Smooth muscle cell (in vitro differentiated cells): Measurements from ENCODE around the gene NARS2. TPM values are rescaled to one million over a fixed set of nuclear protein-coding genes. Genes with fewer than 3 reads are reported as not detected.
"Not testable (repeated sequence)": the region's sequence is repeated elsewhere in the genome, so short reads cannot be mapped to it uniquely, and the experiment has no call there.

Experiments used
- DNase-seq: peaks from one replicate; lab custom pipeline; 2025; ENCODE audit not compliant: unreplicated experiment; lab: John Stamatoyannopoulos, UW
- H2AFZ ChIP-seq: fragments of 200-600 bp; sonication (generic); 2 replicates; pipeline ENCODE4 v1.6.0; 2016; ENCODE audit warnings: antibody characterized with exemption, low read depth, mild to moderate bottlenecking
- H3F3A ChIP-seq: fragments of 200-600 bp; sonication (generic); 2 replicates; pipeline ENCODE4 v1.6.0; 2017; ENCODE audit warnings: antibody characterized with exemption, low read depth
- H3K27ac ChIP-seq: fragments of 200-600 bp; sonication (generic); 2 replicates; pipeline ENCODE4 v1.5.1; 2016; ENCODE audit warnings: low read depth, mild to moderate bottlenecking
- H3K27me3 ChIP-seq: fragments of 200-600 bp; sonication (generic); 2 replicates; pipeline ENCODE4 v1.6.1; 2016; ENCODE audit warnings: low read depth, mild to moderate bottlenecking
- H3K36me3 ChIP-seq: fragments of 200-600 bp; sonication (generic); 2 replicates; pipeline ENCODE4 v1.5.1; 2016; ENCODE audit warnings: low read depth
- H3K4me1 ChIP-seq: fragments of 200-600 bp; sonication (generic); 2 replicates; pipeline ENCODE4 v1.5.1; 2016; ENCODE audit warnings: low read depth
- H3K4me2 ChIP-seq: fragments of 200-600 bp; sonication (generic); 2 replicates; pipeline ENCODE4 v1.6.0; 2016; ENCODE audit warnings: mild to moderate bottlenecking
- H3K4me3 ChIP-seq: fragments of 200-600 bp; sonication (generic); 2 replicates; pipeline ENCODE4 v1.5.1; 2016; ENCODE audit warnings: mild to moderate bottlenecking
- H3K79me2 ChIP-seq: fragments of 200-600 bp; sonication (generic); 2 replicates; pipeline ENCODE4 v1.6.0; 2016; ENCODE audit warnings: low read depth, mild to moderate bottlenecking
- H3K9ac ChIP-seq: fragments of 200-600 bp; sonication (generic); 2 replicates; pipeline ENCODE4 v1.6.0; 2016; ENCODE audit warnings: low read depth
- H3K9me3 ChIP-seq: fragments of 200-600 bp; sonication (generic); replicated peaks from 2 replicates; pipeline ENCODE4 v1.5.1; 2016; ENCODE audit warnings: low read depth
- H4K20me1 ChIP-seq: fragments of 200-600 bp; sonication (generic); 2 replicates; pipeline ENCODE4 v1.6.0; 2016; ENCODE audit warnings: low read depth
- CTCF ChIP-seq: fragments of 200-600 bp; sonication (generic); IDR thresholded peaks from 2 replicates; pipeline ENCODE4 v1.5.1; 2017; ENCODE audit warnings: borderline replicate concordance, mild to moderate bottlenecking, antibody characterized with exemption; ENCODE audit not compliant: insufficient read depth, poor library complexity, severe bottlenecking
- WGBS: methylation state at CpG from one replicate; pipeline ENCODE4 v1.1.7; 2016; ENCODE audit warnings: low lambda C conversion rate; 5-methylcytosine and 5-hydroxymethylcytosine counted together
- polyA plus RNA-seq: library from polyadenylated mRNA; unstranded; fragments of >200 nt; fragmentation: Nextera tagmentation; extraction: Ambion mirVana; gene quantifications from 2 replicates; pipeline ENCODE4 v1.2.1, GENCODE V29; 2016
- total RNA-seq: library from RNA; depleted of rRNA; stranded (reverse); fragments of >200 nt; gene quantifications from 2 replicates; pipeline ENCODE4 v1.2.3, GENCODE V29; 2014

Gene NARS2
- total and polyA plus RNA-seq, 2 experiments from 2014 or later = 12.2 to 17.4 TPM

- H3F3A ChIP-seq = no peaks in the 10 kb centered on the region
- no peak overlapping the region for H3K4me3 ChIP-seq
- WGBS = 76% methylated on average over 4 of the region's 4 CpGs
- TF ChIP-seq CTCF = no peak
- H3K79me2 ChIP-seq = peaks cover 4% of the 10 kb centered on the region
- no peaks in the 10 kb centered on the region for H3K27me3 ChIP-seq
- H3K36me3 ChIP-seq = no peaks in the 10 kb centered on the region
- no peak for DNase-seq
- H3K4me1 ChIP-seq = no peaks in the 10 kb centered on the region
- H3K4me2 ChIP-seq = no peak overlapping the region
- no peak overlapping the region for H3K9ac ChIP-seq
- H3K9me3 ChIP-seq = peaks cover 5% of the 10 kb centered on the region
- H4K20me1 ChIP-seq = no peaks in the 10 kb centered on the region
- H2AFZ ChIP-seq = no peak overlapping the region
- no peak overlapping the region for H3K27ac ChIP-seq
These were observed 59.7 kb downstream of the NARS2 start for GRCh38 chr11:78514922-78515502.

- H4K20me1 ChIP-seq, H3K4me2 ChIP-seq, H3K27me3 ChIP-seq, H3K36me3 ChIP-seq, H3K4me3 ChIP-seq, H3K27ac ChIP-seq, DNase-seq, H2AFZ ChIP-seq, H3K4me1 ChIP-seq, H3F3A ChIP-seq, H3K9ac ChIP-seq, H3K9me3 ChIP-seq, H3K79me2 ChIP-seq: not testable (repeated sequence)
- 95% methylated on average over 5 of the region's 5 CpGs for WGBS
These were observed 61.6 kb downstream of the NARS2 start for GRCh38 chr11:78513085-78513484.

GRCh38 chr11:78510597-78510996 is 64.1 kb downstream of the NARS2 start:
- Histone ChIP-seq H3K27me3 (no peaks in the 10 kb centered on the region), H3K36me3 (no peaks in the 10 kb centered on the region), H3K9me3 (peaks cover 8% of the 10 kb centered on the region), H3K4me1 (no peaks in the 10 kb centered on the region), H3F3A (no peaks in the 10 kb centered on the region), H3K4me2 (no peak overlapping the region), H3K27ac (no peak overlapping the region), H4K20me1 (no peaks in the 10 kb centered on the region), H2AFZ (no peak overlapping the region), H3K9ac (no peak overlapping the region), H3K4me3 (no peak overlapping the region), H3K79me2 (no peaks in the 10 kb centered on the region)
- DNase-seq = no peak
- TF ChIP-seq CTCF = no peak
- WGBS = 97% methylated on average over 4 of the region's 4 CpGs

- no peak overlapping the region for H3K4me2 ChIP-seq
- H3K79me2 ChIP-seq = no peaks in the 10 kb centered on the region
- no peaks in the 10 kb centered on the region for H3K36me3 ChIP-seq
- H3K9ac ChIP-seq = no peak overlapping the region
- H3K4me1 ChIP-seq = no peaks in the 10 kb centered on the region
- DNase-seq = no peak
- H3K9me3 ChIP-seq = peaks cover 8% of the 10 kb centered on the region
- WGBS = 91% methylated on average over 1 of the region's 1 CpG
- H3K4me3 ChIP-seq = no peak overlapping the region
- no peak overlapping the region for H2AFZ ChIP-seq
- no peak overlapping the region for H3K27ac ChIP-seq
- no peaks in the 10 kb centered on the region for H3F3A ChIP-seq
- H4K20me1 ChIP-seq = no peaks in the 10 kb centered on the region
- no peak for TF ChIP-seq CTCF
- H3K27me3 ChIP-seq = no peaks in the 10 kb centered on the region
These were observed 64.6 kb downstream of the NARS2 start for GRCh38 chr11:78510025-78510596.
